Glomerular endothelial cell (primary cell): ENCODE results near the gene ACTL7B. TPM values are rescaled to one million over a fixed set of nuclear protein-coding genes. Genes with fewer than 3 reads are reported as not detected.

Experiments used
- total RNA-seq: library from RNA; depleted of rRNA; stranded (reverse); fragments of >200 nt; gene quantifications from 2 replicates; pipeline ENCODE4 v1.2.3, GENCODE V29; 2015

The ACTL7B gene
- total RNA-seq, 1 donor from 2014 or later, result not detected

Other genes with a start within 250 kb of the ACTL7B start
- gene ACTL7A, start 6.3 kb upstream of the ACTL7B start, total RNA-seq, result not detected in 2 replicates
- gene ELP1, start 78.1 kb upstream of the ACTL7B start, total RNA-seq, result 18.2 and 21.1 TPM in 2 replicates
- 7.7 and 14.3 TPM in 2 replicates for gene ABITRAM, start 78.4 kb upstream of the ACTL7B start, total RNA-seq
- gene CTNNAL1, start 157.5 kb upstream of the ACTL7B start, total RNA-seq, result 44.9 and 50.6 TPM in 2 replicates